ENCODE results near the gene B4GALNT3.
A peak's percentile ranks its signal among the peaks of the same experiment; 100 is the strongest.
"Not testable (repeated sequence)": the region's sequence is repeated elsewhere in the genome, so short reads cannot be mapped to it uniquely, and the experiment has no call there.

Gene B4GALNT3

DNA sequence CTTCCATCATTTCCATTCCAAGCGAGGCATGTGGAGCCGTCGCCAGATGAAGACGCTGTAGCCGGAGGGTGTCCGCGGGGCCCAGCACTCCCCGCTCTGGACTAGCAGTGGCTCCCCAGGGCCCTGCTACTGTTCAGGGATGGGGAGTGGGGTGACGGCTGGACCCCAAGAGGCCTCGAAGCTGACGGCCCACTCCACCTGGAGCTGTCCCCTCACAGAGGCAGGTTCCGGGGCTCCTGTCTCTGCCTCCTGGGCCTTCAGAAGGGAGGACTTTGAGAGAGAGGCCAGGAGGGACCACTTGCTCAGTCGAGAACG lies 101.6 kb downstream of the B4GALNT3 start:
- DNase-seq, result no peak

DNA sequence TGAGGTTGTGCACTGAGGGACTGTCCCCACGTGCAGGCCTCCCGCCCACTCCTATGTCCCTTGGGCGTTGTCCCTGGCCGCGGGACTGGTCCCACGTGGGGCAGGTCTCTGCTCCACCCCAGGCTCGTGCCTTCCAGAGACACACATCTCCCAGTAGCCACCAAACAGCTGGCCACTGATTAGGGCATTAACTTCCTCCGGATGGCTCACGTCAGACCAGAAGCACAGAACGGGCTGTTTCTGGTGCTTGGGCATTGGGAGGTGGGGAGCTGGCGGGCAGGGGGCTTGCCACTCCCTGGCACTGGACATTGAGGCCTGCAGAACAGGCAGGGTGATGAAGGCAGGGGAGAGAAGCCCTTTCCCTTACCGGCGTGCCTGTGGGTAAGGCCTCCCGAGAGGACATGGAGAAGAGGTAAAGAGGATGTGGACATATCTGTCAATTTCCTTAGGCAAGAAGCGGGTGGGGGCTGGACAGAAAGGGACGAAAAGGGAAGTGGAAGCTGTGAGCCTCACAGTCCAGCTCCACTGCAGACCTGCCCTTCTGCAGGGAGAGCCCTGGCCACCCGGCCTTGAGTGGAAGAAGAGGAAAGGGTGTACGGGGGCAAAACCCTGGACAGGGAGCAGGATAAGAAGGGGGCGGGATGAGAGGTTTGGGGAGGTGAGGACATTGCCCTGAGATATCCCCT lies 102.3 kb downstream of the B4GALNT3 start:
- DNase-seq, result no peak

DNA sequence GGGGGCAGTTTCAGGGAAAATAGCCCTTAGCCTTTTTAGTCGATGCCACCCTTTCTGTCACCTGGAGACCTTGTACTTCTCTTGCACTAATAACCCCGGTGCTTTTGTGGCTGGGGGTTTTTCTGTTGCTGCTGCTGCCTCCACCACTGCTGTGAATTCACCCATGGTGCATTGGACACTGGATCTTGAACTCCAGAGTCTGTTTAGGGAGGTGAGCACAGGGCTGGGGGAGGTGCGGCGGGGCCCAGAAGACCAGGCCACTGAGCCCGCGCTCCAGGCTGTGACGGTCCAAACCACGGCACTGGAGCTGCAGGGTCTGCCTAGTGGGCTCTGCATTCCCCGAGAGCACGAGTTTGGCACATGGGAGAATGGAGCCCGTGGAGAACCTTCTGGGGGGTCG lies 102.9 kb downstream of the B4GALNT3 start:
- no peak for DNase-seq

DNA sequence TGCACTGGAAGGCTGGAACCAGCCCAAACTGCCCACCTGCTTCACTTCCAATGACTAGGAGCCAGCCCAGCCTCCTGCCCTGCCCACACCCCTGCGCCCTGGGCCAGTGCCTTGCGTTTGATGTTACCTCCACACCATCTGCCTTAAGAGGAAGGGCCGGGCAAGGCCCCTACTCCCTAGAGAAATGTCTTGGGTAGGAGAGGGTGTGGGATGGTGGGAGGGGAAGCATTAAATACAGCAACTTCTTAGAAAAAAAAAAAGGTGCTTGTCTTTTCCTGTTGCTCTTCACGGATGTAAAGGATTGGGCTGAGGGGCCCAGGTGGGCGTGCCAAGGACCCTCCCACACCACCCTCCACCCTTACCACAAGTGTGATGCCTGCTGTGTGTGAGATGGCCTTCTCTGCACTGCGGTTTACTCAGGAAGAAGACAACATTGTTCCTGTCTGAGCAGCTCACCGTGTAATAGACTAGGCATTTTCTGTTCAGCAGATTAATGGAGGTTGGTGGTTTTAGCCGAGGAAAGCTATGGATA lies 103.6 kb downstream of the B4GALNT3 start:
- DNase-seq, result peak; percentile 46

DNA sequence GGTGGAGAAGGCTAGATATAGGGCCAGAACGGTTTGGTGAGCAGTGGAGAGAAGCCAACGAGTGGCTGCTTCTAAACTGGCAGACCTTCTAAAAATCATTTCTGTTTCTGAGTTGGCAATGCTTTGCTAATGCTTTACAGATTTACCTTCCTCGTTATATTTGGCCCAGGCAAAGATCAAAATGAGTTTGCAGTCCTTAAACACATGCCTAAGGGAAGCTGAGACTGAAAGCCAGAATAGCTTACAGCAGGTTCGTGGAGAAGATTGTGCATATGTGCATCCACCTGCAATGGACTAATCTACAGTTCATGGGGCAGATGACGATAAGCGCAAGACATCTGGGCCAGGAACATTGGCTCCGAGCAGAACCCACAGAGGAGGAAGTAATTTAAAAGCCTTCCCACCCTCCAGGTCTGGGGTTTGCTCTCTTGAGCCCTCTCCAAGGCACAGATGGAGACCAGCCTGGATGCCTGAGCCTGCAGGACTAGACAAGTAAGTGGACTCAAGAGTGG lies 104.1 kb downstream of the B4GALNT3 start:
- DNase-seq, result no peak

DNA sequence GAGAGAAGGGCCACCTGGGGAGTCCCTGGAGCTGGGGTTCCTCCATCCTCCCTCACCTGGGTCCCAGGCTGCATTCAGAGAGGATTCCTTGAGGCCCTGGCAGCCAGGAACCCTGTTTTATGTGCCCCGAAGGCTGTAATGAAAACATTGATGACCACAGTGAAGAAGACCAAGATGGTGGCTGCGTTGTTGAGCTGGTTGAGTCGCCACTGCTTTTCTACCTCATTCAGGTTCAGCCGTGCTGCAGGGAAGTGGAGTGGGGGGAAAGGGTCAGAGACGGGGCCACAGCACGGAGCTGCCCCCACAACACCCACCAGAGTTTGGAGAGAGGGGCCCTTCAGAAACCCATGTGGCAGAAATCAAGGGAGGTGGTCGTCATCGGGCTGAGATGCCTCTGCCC lies 105.4 kb downstream of the B4GALNT3 start:
- DNase-seq, result no peak

DNA sequence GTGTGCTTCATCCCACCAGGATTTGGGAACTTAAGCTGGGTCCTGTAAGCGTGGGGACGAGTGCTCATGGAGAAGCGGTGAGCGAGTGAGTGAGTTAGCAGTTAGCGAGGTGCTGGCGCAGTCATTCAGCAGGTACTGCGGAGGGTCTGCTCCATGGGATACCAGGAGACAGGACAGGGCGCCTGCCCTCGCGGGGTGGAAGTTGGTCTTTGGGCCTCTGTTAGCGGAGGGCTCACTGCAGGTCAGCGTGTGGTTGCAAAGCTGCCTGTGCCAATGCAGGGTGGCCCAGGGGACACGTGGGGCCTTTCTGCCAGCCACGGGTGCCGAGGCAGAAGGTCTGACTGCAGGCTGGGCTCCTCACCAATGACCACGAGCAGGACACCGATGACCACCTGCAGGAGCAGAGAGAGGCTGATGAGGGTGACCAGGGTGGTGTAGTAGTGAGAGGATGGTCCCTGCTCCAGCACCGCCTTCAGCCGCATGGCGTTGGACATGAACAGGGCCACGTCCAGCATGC lies 105.9 kb downstream of the B4GALNT3 start:
- no peak for DNase-seq

DNA sequence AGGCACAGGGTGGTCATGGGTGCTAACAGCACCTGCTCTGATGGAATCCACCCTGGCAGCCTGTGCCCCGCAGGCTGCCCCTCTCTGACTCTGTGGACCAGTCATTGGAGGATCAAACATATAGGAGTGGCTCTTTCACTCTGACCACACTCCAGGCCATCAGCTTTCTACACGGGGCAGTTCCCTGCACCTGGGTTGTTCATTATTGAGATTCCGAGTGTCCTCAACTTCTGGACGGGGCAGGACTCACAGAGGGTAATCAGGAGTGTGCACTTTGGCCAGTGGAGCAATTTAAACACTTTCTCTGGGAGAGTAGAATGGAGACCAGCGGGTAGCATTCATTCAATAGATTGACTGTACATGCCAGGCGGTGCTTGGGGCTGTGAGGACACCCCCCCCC lies 108.7 kb downstream of the B4GALNT3 start:
- DNase-seq, result no peak

DNA sequence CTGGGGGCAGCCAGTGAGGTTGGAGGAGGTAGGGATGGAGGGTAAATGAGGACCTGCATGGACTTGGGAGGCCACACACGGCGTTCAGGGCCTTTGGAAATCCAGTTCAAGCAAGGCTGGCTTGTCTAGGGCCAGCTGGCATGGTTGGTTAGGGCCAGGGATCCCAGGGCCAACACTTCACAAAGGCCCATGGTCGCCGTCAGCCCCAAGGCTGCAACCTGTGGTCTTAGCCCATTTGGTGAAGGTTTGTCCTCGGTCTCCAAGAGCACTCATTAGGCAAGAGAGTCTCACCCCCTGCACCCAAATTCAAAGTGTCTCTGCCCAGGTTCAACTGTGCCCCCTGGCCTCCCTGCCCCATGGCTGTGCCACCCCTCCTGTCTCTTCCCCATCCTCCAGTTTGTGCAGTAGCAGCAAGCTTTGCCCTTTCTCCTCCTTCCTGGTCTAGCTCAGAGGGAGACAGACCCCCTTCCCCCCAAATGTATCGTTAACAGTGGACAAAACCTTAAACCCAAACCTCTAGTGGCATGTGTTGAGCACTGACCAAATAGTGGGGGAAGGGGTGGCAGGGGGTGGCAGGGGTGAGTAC lies 109.4 kb downstream of the B4GALNT3 start:
- no peak for DNase-seq

DNA sequence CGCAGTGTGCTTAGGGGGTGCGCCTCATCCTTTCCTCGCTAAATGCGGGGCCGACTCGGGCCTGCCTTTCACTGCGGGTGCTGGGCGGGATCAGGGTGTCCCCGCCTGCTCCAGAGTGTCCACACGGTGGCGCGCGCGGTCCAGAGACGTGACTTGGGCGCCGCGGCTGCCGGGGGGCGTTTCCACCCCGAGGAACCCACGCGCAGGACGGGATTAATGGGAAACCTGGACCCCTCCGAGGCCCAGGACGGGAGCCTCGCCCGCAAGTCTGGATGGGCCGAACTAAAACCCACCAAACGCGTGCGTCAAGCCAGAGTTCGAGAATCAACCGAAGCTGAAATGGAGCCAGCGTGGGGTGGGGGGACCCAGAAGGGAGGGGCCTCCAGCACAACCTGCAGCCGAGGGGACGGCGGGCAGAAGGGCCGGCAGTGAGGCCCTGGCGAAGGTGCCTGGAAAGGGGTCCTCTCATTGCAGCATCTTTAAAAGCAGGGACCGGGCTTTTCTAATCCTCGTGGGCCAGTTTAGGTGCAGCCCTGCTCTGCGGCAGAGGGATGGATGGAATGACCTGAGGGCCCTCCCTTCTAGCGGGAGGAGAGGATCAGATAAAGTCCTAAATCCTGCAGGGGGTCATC lies 110.2 kb downstream of the B4GALNT3 start:
- DNase-seq, result peak; percentile 87

DNA sequence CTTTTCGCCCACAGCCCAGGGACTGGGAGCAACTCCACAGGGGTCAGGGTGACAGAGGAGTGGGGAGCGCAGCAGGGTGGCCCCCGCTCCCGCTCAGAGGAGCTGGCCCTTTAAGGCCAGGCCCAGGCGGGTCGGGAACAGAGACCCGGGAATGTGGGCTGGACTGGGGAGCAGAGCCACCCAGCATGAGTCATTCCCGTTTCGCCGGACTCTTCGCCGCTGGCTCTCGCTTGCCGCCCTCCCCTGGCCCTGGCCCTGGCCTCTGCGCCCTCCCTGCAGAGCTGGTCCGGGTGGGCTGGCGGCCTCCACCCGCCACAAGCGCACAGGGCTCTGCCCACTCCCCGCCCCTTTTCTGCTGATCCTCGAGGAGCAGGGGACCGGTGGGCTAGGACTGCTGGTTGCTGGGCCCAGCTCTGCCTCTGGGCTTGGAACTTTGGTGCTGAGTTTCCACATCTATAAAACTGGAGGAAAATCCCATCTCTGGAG lies 110.7 kb downstream of the B4GALNT3 start:
- no peak for DNase-seq

DNA sequence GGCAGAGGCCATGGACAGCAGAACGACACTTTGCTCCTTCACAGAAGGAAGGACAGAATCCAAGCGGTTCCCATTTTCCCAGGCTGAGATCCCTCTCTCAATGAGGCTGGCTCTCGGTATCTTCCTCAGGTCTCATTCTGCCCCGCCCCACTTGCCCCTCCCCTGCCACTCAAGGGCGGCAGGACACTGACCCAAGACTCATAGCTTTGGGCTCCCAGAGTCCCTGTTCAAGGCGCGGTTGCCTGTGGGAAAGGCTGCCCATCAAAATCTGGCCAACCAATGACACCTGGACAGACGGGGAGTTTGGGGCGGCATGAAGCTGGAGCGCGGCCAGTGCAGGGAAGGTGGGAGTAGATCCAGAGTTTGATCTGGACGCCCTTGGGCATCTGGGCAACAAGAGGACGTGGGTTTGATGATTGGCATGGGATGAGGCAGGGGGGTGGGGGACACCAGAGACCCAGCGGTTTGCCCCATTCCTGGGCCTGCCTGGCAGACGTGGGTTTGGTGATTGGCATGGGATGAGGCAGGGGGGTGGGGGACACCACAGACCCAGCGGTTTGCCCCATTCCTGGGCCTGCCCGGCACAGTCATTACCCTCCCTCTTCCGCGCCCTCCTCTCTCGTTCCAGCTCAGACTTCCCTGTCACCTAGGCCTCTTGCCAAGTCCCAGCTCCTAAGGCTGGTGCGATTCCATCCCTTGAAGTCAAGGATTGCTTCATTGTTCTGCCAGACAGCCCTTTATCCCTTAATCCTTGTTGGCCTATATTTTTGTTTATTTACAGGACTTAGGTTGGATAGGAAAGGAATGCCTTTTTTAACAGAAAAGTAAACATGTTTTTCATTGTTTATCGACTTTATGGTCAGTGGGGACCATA lies 111.4 kb downstream of the B4GALNT3 start:
- no peak for DNase-seq

DNA sequence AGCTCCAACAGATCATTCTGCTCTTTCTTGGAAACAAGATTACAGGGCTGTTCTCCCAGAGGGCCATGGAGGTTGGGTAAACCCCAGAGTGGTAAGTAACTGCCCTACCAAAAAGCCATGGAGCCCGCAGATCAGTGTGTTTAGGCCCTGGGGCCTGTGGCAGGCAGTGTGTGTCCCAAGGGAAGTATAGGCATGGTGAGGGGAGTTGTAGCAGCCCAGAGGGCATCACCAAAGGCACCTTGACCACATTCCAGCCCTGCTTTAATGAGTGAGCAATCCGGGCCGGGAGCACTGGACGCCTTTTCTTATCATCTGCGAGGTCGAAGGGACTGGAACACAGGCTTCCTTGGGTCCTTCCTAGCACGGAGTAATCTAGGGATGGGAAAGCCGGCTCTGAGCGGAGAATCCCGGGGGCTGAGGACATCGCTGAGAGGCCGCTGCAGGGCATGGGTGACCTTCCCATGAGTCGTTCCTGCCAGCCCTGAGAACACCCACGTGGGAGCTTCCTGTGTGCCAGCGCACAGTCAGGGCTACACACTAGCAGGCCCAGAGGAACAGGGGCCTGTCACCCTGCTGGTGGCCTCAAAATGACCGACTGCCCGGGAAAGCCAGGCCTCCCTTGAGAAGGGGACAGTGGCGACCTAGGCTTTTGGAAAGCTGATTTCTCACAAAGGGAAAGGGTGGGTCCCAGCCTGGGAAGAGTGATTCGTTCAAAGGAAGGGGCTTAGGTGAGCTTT lies 112.2 kb downstream of the B4GALNT3 start:
- DNase-seq, result no peak

DNA sequence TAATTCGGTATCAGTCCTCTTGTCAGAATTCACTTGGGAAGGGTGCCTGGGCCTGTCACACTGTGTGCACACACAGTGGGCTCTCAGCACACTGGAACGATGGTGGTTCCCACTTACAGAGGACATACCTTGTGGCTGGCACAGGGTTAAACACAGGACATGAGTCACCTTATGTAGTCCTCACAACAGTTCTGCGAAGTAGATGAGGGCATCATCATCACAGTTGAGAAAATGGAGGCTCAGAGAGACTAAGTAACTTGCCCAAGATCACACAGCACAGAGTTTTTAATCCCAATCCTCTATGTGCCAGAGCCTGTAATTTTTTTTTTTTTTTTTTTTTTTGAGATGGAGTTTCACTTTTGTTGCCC lies 112.8 kb downstream of the B4GALNT3 start:
- no peak for DNase-seq

DNA sequence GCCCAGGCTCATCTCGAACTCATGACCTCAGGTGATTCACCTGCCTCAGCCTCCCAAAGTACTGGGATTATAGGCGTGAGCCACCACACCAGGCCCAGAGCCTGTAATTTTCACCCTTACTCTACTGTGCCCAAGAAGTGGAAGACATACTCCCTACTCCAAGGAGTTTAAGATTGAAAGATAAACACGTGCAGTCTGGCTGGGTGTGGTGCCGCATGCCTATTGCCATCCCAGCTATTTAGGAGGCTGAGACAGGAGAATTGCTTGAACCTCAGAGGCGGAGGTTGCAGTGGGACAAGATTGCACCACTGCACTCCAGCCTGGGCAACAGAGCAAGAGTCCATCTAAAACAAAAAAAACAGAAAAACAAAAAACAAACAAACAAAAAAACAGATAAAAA lies 113.5 kb downstream of the B4GALNT3 start:
- no peak for DNase-seq

DNA sequence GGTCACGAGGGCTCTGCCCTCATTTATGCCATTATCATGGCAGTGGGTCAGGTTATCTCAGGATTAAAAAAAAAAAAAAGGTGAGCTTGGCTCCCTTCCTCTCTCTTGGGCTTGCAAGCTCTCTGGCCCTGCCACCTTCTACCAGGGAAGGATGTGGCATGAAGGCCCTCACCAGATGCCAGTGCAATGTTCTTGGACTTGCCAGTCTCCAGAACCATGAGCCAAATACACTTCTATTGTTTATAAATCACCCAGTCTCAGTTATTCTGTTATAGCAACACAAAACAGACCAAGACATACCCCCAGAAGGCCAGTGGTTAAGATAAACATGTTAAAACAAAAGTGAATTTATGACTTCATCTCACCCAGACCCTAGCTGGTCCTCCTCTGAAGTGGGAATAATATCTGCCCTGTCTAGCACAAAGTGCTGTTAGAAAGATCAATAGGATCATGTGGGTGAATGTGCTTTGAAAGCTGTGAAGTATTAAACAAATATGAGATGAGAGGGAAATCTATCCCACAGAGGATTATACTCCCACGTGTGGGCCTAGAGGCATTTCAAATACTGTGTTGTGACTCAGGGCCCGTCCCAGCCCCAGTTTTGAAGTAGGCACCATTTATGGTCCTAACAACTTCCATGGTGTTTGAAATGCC lies 114.9 kb downstream of the B4GALNT3 start:
- DNase-seq, result no peak

DNA sequence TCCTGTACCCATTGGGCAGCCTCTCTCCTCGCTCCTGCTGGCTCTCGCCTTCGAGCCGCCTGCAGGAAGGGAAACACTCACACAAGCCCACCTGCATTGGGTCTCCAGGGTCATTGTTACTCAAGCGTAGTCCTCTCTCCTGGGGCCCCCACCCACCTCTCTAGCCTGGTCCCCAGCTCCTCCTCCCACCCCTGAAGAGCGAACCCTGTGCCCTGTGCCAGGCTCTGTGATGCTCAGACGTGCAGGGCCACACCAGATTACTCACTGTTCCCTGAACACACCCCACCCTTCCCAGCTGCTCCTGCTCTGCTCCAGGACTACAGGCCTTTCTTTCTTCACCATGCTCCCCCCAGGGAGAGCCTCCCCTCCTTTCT lies 115.4 kb downstream of the B4GALNT3 start:
- DNase-seq, result no peak

DNA sequence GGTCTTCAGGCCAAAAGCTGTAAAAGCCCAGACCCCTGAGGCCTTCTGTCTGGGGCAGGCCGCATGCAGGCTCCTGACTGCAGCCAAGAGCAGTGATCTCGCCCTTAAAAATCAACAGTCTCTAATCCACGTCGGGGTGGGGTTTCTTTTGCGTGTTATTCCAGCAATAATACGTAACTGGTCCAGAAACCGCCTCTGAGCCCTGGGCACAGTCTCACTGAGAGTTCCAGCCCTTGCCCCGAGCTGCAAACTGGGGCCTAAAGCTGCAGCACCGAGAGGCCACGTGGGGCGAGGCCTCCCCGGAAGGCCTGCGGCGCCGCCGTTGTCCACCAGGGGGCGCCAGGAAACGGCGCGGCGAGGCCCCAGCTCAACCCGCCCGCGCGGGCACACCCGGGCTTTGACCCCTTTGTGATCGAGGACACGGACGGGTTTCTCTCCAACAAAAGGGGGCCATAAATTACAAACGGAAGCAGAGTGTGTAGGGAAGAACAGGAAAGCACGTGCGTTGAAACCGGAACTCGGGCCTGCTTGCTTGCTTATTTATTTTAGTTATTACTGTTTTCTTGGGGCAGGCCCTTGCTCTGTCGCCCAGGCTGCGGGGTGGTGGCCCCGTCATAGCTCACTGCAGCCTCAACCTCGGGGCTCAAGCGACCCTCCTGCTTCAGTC lies 116.3 kb downstream of the B4GALNT3 start:
- peak; percentile 88 for DNase-seq

DNA sequence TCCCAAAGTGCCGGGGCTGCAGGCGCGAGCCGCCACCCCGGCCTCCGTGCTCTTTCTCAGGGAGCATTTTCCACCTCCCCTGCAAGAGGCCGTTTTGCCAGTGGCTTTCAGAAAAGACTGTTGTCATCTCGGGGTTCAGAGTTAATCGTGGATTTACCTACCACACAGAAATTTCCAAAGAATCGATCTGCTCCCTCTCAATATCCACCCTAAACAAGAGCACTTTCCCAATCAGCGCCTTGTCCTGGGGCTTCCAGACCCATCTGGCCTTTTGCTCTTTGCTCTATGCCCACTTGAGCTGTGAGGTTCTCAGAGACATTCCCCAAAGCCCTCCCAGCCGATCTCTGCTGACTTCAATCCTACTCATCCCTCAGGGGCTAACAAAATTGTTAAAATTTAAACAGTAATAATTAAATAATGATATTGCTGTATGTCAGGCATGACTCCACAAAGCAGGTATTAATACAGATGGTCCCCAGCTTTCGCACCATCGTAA lies 116.9 kb downstream of the B4GALNT3 start:
- no peak for DNase-seq

DNA sequence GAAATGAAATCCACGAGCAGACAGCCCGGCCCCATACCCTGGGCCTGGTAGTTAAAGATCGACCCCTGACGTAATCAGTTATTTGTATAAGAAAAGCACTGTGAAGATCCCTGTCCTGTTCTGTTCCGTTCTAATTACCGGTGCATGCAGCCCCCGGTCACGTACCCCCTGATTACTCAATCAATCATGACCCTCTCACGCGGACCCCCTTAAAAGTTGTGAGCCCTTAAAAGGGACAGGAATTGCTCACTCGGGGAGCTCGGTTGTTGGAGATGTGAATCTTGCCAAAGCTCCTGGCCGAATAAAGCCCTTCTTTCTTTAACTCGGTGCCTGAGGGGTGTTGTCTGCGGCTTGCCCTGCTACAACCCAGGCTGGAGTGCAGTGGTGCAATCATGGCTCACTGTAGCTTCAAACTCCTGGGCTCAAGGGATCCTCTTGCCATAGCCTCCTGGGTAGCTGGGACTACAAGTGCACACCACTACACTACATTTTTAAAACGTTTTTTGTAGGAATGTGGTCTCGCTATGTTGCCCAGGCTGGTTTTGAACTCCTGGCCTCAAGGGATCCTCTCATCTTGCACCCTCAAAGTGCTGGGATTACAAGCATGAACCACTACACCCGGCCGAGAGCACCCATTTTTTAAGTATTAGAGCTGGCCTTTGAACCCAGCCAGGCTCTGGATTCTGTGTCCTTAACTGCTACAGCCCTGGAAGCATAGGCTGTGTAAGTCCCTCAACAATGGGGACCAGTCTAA lies 118.4 kb downstream of the B4GALNT3 start:
- not testable (repeated sequence) for DNase-seq
